ENCODE measurements around the gene NCLN. TPM values are rescaled to one million over a fixed set of nuclear protein-coding genes. Genes with fewer than 3 reads are reported as not detected.
"Not testable (repeated sequence)": the region's sequence is repeated elsewhere in the genome, so short reads cannot be mapped to it uniquely, and the experiment has no call there.

The NCLN gene
- total RNA-seq, 1 donor from 2014 or later = 114 TPM

GRCh38 chr19:3206216-3206953 is 20.7 kb downstream of the NCLN start:
- no peaks in the 10 kb centered on the region for H3K4me1 Mint-ChIP-seq
- H3K27ac Mint-ChIP-seq = no peak overlapping the region
- peaks cover 13% of the 10 kb centered on the region for H3K36me3 Mint-ChIP-seq (ENCODE audit: low read depth)
- H3K27me3 Mint-ChIP-seq = no peaks in the 10 kb centered on the region
- intact Hi-C loops (cut with micrococcal nuclease) = no loop called here
- H3K4me3 Mint-ChIP-seq = no peak overlapping the region
- DNase-seq = no peak
- no peaks in the 10 kb centered on the region for H3K9me3 Mint-ChIP-seq

- Mint-ChIP-seq H3K9me3 (no peaks in the 10 kb centered on the region), H3K36me3 (ENCODE audit: low read depth) (peaks cover 16% of the 10 kb centered on the region), H3K4me3 (no peak overlapping the region), H3K4me1 (no peaks in the 10 kb centered on the region), H3K27me3 (no peaks in the 10 kb centered on the region), H3K27ac (no peak overlapping the region)
- DNase-seq = no peak
- intact Hi-C loops (cut with micrococcal nuclease) = no loop called here
Measured at GRCh38 chr19:3207461-3208242, 21.9 kb downstream of the NCLN start.

GRCh38 chr19:3208317-3209207 is 22.8 kb downstream of the NCLN start:
- DNase-seq = no peak
- Mint-ChIP-seq H3K4me3 (no peak overlapping the region), H3K27ac (no peak overlapping the region), H3K36me3 (ENCODE audit: low read depth) (peaks cover 16% of the 10 kb centered on the region), H3K9me3 (no peaks in the 10 kb centered on the region), H3K4me1 (no peaks in the 10 kb centered on the region), H3K27me3 (no peaks in the 10 kb centered on the region)
- intact Hi-C loops (cut with micrococcal nuclease) = no loop called here

GRCh38 chr19:3210347-3211017 is 24.8 kb downstream of the NCLN start:
- Mint-ChIP-seq H3K27ac (peak overlapping the region; percentile 37), H3K4me3 (no peak overlapping the region), H3K9me3 (no peaks in the 10 kb centered on the region), H3K27me3 (no peaks in the 10 kb centered on the region), H3K36me3 (ENCODE audit: low read depth) (peaks cover 14% of the 10 kb centered on the region), H3K4me1 (no peaks in the 10 kb centered on the region)
- intact Hi-C loops (cut with micrococcal nuclease) = no loop called here
- DNase-seq = peak; percentile 90

- Mint-ChIP-seq H3K4me1 (no peaks in the 10 kb centered on the region), H3K9me3 (no peaks in the 10 kb centered on the region), H3K27me3 (no peaks in the 10 kb centered on the region), H3K4me3 (no peak overlapping the region), H3K27ac (no peak overlapping the region), H3K36me3 (ENCODE audit: low read depth) (peaks cover 11% of the 10 kb centered on the region)
- no peak for DNase-seq
- intact Hi-C loops (cut with micrococcal nuclease) = no loop called here
Measured at GRCh38 chr19:3211191-3211590, 25.5 kb downstream of the NCLN start.

GRCh38 chr19:3213159-3213558 is 27.4 kb downstream of the NCLN start:
- H3K4me1 Mint-ChIP-seq = no peaks in the 10 kb centered on the region
- intact Hi-C loops (cut with micrococcal nuclease) = no loop called here
- no peaks in the 10 kb centered on the region for H3K27me3 Mint-ChIP-seq
- no peak overlapping the region for H3K27ac Mint-ChIP-seq
- no peak for DNase-seq
- no peak overlapping the region for H3K4me3 Mint-ChIP-seq
- no peaks in the 10 kb centered on the region for H3K9me3 Mint-ChIP-seq
- peaks cover 11% of the 10 kb centered on the region for H3K36me3 Mint-ChIP-seq (ENCODE audit: low read depth)

GRCh38 chr19:3216874-3217273 is 31.1 kb downstream of the NCLN start:
- no peak overlapping the region for H3K27ac Mint-ChIP-seq
- intact Hi-C loops (cut with micrococcal nuclease) = no loop called here
- H3K9me3 Mint-ChIP-seq = no peaks in the 10 kb centered on the region
- H3K4me3 Mint-ChIP-seq = no peak overlapping the region
- DNase-seq = no peak
- H3K27me3 Mint-ChIP-seq = no peaks in the 10 kb centered on the region
- H3K4me1 Mint-ChIP-seq = no peaks in the 10 kb centered on the region
- H3K36me3 Mint-ChIP-seq (ENCODE audit: low read depth) = peaks cover 9% of the 10 kb centered on the region

- intact Hi-C loops (cut with micrococcal nuclease) = no loop called here
- no peak overlapping the region for H3K4me3 Mint-ChIP-seq
- no peak for DNase-seq
Measured at GRCh38 chr19:3220576-3220975, 34.8 kb downstream of the NCLN start.

GRCh38 chr19:3221576-3221975 is 35.8 kb downstream of the NCLN start:
- H3K4me1 Mint-ChIP-seq; H3K4me3 Mint-ChIP-seq; H3K27ac Mint-ChIP-seq; H3K9me3 Mint-ChIP-seq; DNase-seq; H3K36me3 Mint-ChIP-seq (ENCODE audit: low read depth); H3K27me3 Mint-ChIP-seq; intact Hi-C loops (cut with micrococcal nuclease): not testable (repeated sequence)

More at GRCh38 chr19:3220576-3220975, 34.8 kb downstream of the NCLN start:
- peaks cover 3% of the 10 kb centered on the region for H3K27me3 Mint-ChIP-seq
- no peaks in the 10 kb centered on the region for H3K9me3 Mint-ChIP-seq
- H3K4me1 Mint-ChIP-seq = no peaks in the 10 kb centered on the region
- H3K36me3 Mint-ChIP-seq (ENCODE audit: low read depth) = peaks cover 3% of the 10 kb centered on the region
- no peak overlapping the region for H3K27ac Mint-ChIP-seq

GRCh38 chr19:3222709-3223108 is 37.0 kb downstream of the NCLN start:
- Mint-ChIP-seq H3K9me3 (no peaks in the 10 kb centered on the region), H3K36me3 (ENCODE audit: low read depth) (no peaks in the 10 kb centered on the region), H3K4me3 (no peak overlapping the region), H3K27ac (no peak overlapping the region), H3K4me1 (no peaks in the 10 kb centered on the region), H3K27me3 (peaks cover 19% of the 10 kb centered on the region)
- intact Hi-C loops (cut with micrococcal nuclease) = no loop called here
- no peak for DNase-seq

GRCh38 chr19:3224346-3225168 is 38.8 kb downstream of the NCLN start, which contains the start of gene CELF5:
CELF5 (plus strand) TSS chr19:3224661; CDS start chr19:3224740, 79 bp downstream.
- peak within 1 kb of the TSS; percentile 19 for H3K4me3 Mint-ChIP-seq
- intact Hi-C loops (cut with micrococcal nuclease) = no loop called here
- H3K27ac Mint-ChIP-seq = no peak within 1 kb of the TSS
- peaks cover 31% of the 10 kb centered on the region for H3K27me3 Mint-ChIP-seq
- H3K9me3 Mint-ChIP-seq = no peaks in the 10 kb centered on the region
- no peaks in the 10 kb centered on the region for H3K4me1 Mint-ChIP-seq
- peak; percentile 85 for DNase-seq
- H3K36me3 Mint-ChIP-seq (ENCODE audit: low read depth) = no peaks in the 10 kb centered on the region

- H3K4me3 Mint-ChIP-seq = peak overlapping the region; percentile 19
- H3K27me3 Mint-ChIP-seq = peaks cover 32% of the 10 kb centered on the region
- H3K9me3 Mint-ChIP-seq = no peaks in the 10 kb centered on the region
- intact Hi-C loops (cut with micrococcal nuclease) = no loop called here
- H3K27ac Mint-ChIP-seq = no peak overlapping the region
- DNase-seq = no peak
- H3K36me3 Mint-ChIP-seq (ENCODE audit: low read depth) = no peaks in the 10 kb centered on the region
- H3K4me1 Mint-ChIP-seq = no peaks in the 10 kb centered on the region
Measured at GRCh38 chr19:3225169-3225485, 39.4 kb downstream of the NCLN start.

GRCh38 chr19:3225677-3226093 is 40.0 kb downstream of the NCLN start:
- no peak overlapping the region for H3K4me3 Mint-ChIP-seq
- intact Hi-C loops (cut with micrococcal nuclease) = no loop called here
- peaks cover 32% of the 10 kb centered on the region for H3K27me3 Mint-ChIP-seq
- H3K27ac Mint-ChIP-seq = no peak overlapping the region
- no peaks in the 10 kb centered on the region for H3K9me3 Mint-ChIP-seq
- no peak for DNase-seq
- no peaks in the 10 kb centered on the region for H3K4me1 Mint-ChIP-seq
- no peaks in the 10 kb centered on the region for H3K36me3 Mint-ChIP-seq (ENCODE audit: low read depth)

Data from activated CD4-positive, alpha-beta T cell treated with anti-CD3 and anti-CD28 coated beads, Interleukin-2, amount 10 ng/mL, durations not matched to agents 24 days and 14 days (primary cell).